Ovary (tissue), 9 donors: ENCODE measurements around the gene TP53BP1. TPM values are rescaled to one million over a fixed set of nuclear protein-coding genes. Genes with fewer than 3 reads are reported as not detected.

Experiments
- DNase-seq, 5 donors: peaks; one replicate each; pipeline ENCODE4 v3.0.0-alpha.2; 2019 to 2020
- H3K27ac ChIP-seq, 2 donors: fragments of 200-600 bp; one replicate each; pipeline versions ENCODE4 v1.5.1 to v1.8.0; 2019 to 2022
- H3K27me3 ChIP-seq: fragments of 200-600 bp; one replicate; pipeline ENCODE4 v1.8.0; 2022
- H3K36me3 ChIP-seq: fragments of 200-600 bp; sonication (generic); one replicate; pipeline ENCODE4 v1.5.1; 2019
- H3K4me1 ChIP-seq: one replicate; pipeline ENCODE4 v1.8.1; 2013; ENCODE audit warnings: mild to moderate bottlenecking, moderate library complexity; ENCODE audit not compliant: insufficient read depth
- H3K4me3 ChIP-seq: fragments of 200-600 bp; sonication (generic); one replicate; pipeline ENCODE4 v1.5.1; 2017
- H3K9me3 ChIP-seq, 2 donors: fragments of 200-600 bp in 1 of 2; sonication (generic) in 1 of 2; one replicate each; pipeline versions ENCODE4 v1.5.1 to v1.8.1; 2013 to 2019; ENCODE audit warnings: mild to moderate bottlenecking in 1 of 2, moderate library complexity in 1 of 2
- CTCF ChIP-seq, 3 donors: fragments of 450-650 bp in 2 of 3; fragments of 200-600 bp in 1 of 3; IDR thresholded peaks; one replicate each; pipeline versions ENCODE4 v1.5.1 to v1.8.0; 2016 to 2022; ENCODE audit warnings: antibody characterized with exemption in 3 of 3, mild to moderate bottlenecking in 1 of 3
- EP300 ChIP-seq: sonication (generic); formaldehyde crosslinking; IDR thresholded peaks from one replicate; pipeline ENCODE4 v1.6.1; 2017; ENCODE audit warnings: antibody characterized with exemption
- POLR2A ChIP-seq: fragments of 450-650 bp; IDR thresholded peaks from one replicate; pipeline ENCODE4 v1.6.1; 2017; ENCODE audit warnings: antibody characterized with exemption, mild to moderate bottlenecking, moderate library complexity
- WGBS, 3 donors: extraction: QIAGEN DNeasy Blood & Tissue Kit in 1 of 3; methylation state at CpG; one replicate each; pipeline versions ENCODE4 v1.1.5 to v1.1.7; 2013 to 2017; 5-methylcytosine and 5-hydroxymethylcytosine counted together
- intact Hi-C, 4 donors: fragments of 100-400 bp; cut with DNase I; formaldehyde crosslinking; loops; one replicate each; pipeline versions ENCODE4 v1.11.0 to v1.15.1; 2022 to 2023
- polyA plus RNA-seq, 2 donors: library from polyadenylated mRNA; stranded (reverse); fragments of 200-250 nt in 1 of 2; fragments of 350-450 nt in 1 of 2; fragmentation: Illumina TruSeq in 1 of 2; extraction: RNeasy Lipid Tissue Mini Kit (QIAGEN cat#74804) in 1 of 2; gene quantifications; one replicate each; pipeline ENCODE4 v1.2.3, GENCODE V29; 2013 to 2014
- total RNA-seq, 7 donors: library from RNA; depleted of rRNA in 2 of 7; stranded (reverse); fragments of >200 nt in 2 of 7; fragmentation: NEBNext Ultra II Directional in 3 of 7; extraction: Animal tissue kit (Norgen Biotek cat#: 25700) in 3 of 7; gene quantifications; one replicate each; pipeline versions ENCODE4 v1.1.0 to v1.2.4, GENCODE V29; 2016 to 2023
- donor health status: DM: no; HTN: no; CAD: no; lungs with moderate emphysema.
- donor health status: DM: no; HTN: no; CAD: no.
- donor health status: Bipolar disorder and iron deficiency.
- donor health status: DM: yes; HTN: yes; CAD: no.
- donor health status: DM: no; HTN: no; CAD: no.
- donor health status: DM: yes; HTN: yes; CAD: no.

The TP53BP1 gene
- total and polyA plus RNA-seq, 9 donors, result 14.5 to 72.1 (median 47.6) TPM

DNA sequence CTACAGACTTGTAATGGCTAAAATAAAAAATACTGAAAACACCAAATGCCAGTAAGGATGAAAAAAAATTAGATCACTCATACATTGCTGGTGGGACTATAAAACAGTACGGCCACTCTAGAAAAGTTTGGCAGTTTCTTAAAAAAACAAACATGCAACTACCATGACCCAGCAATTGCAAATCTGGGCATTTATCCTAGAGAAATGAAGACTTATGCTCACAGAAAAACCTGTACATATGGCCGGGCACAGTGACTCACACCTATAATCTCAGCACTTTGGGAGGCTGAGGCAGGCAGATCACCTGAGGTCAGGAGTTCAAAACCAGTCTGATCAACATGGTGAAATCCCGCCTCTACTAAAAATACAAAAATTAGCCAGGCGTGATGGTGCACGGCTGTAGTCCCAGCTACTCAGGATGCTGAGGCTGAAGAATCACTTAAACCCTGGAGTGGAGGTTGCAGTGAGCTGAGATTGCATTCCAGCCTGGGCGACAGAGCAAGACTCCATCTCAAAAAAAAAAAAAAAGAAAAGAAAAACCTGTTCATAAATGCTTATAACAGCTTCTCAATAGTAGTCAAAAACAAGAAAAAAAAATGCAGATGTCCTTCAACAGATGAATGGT lies 5.6 kb downstream of the TP53BP1 start:
- no peak for TF ChIP-seq EP300
- TF ChIP-seq CTCF (IDR thresholded peaks at IDR 0.05), result no peak
- no peak for TF ChIP-seq POLR2A
- Histone ChIP-seq H3K4me3 (no peak overlapping the region), H3K4me1 (peaks cover 3% of the 10 kb centered on the region), H3K9me3 (no peaks in the 10 kb centered on the region), H3K36me3 (no peaks in the 10 kb centered on the region), H3K27me3 (no peaks in the 10 kb centered on the region), H3K27ac (no peak overlapping the region)
- WGBS, 3 donors, result 89 to 92% (median 90%) methylated on average over 6 of the region's 6 CpGs
- no peak for DNase-seq
- intact Hi-C loops, result no loop called here

DNA sequence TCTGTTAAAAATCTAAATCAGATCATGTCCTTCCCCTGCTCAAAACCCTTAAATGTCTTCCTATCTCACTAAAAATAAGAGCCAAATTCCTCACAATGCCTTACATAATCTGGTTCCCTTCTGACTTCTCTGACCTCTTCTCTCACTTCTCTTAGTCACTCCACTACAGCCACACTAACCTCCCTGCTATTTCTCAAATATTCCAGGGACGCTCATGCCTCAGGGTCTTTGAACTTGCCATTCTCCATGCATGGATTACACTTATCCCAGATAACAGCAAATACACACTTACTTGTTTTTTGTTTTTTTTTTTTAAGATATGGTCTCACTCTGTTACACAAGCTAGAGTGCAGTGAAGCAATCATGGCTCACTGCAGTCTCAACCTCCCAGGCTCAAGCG lies 8.5 kb downstream of the TP53BP1 start:
- no peaks in the 10 kb centered on the region for H3K4me1 ChIP-seq
- no peaks in the 10 kb centered on the region for H3K9me3 ChIP-seq
- no peak overlapping the region for H3K4me3 ChIP-seq
- H3K27ac ChIP-seq, result no peak overlapping the region
- no peaks in the 10 kb centered on the region for H3K36me3 ChIP-seq
- H3K27me3 ChIP-seq, result no peaks in the 10 kb centered on the region
- 86 to 94% (median 94%) methylated on average over 2 of the region's 2 CpGs for WGBS, 3 donors
- no peak for TF ChIP-seq POLR2A
- no peak for TF ChIP-seq EP300
- no peak for TF ChIP-seq CTCF (IDR thresholded peaks at IDR 0.05)
- intact Hi-C loops, result no loop called here
- no peak for DNase-seq

- Histone ChIP-seq H3K36me3 (no peaks in the 10 kb centered on the region), H3K9me3 (no peaks in the 10 kb centered on the region), H3K4me1 (no peaks in the 10 kb centered on the region), H3K27me3 (no peaks in the 10 kb centered on the region), H3K4me3 (no peak overlapping the region), H3K27ac (no peak overlapping the region)
- intact Hi-C loops, result no loop called here
- DNase-seq, result no peak
- WGBS, 3 donors, result 57 to 67% (median 57%) methylated on average over 4 of the region's 4 CpGs
- TF ChIP-seq EP300 (no peak), CTCF (IDR thresholded peaks at IDR 0.05) (peak in 1 of 3 donors; percentile 30)
Measured at GRCh38 chr15:43483297-43484128, 9.4 kb downstream of the TP53BP1 start.

- intact Hi-C loops, result no loop called here
- H3K4me3 ChIP-seq, result no peak overlapping the region
- no peaks in the 10 kb centered on the region for H3K4me1 ChIP-seq
- no peaks in the 10 kb centered on the region for H3K36me3 ChIP-seq
- H3K27ac ChIP-seq, result no peak overlapping the region
- no peaks in the 10 kb centered on the region for H3K9me3 ChIP-seq
- no peak for DNase-seq
- WGBS, 3 donors, result 96 to 99% (median 97%) methylated on average over 19 to 25 of the region's 25 CpGs
- TF ChIP-seq CTCF (IDR thresholded peaks at IDR 0.05) (no peak), EP300 (no peak), POLR2A (no peak)
- no peaks in the 10 kb centered on the region for H3K27me3 ChIP-seq
Measured at GRCh38 chr15:43473885-43474284, 19.1 kb downstream of the TP53BP1 start.
